Liver (tissue), 3 donors: ENCODE data around the gene RNGTT.

Source experiments
- CTCF ChIP-seq: fragments of 150-350 bp; IDR thresholded peaks from 2 replicates; pipeline ENCODE4 v1.5.1; 2017; ENCODE audit warnings: improper control_type of control experiment, low read depth, low read length; ENCODE audit not compliant: missing input control
- EGR1 ChIP-seq, 2 donors: IDR thresholded peaks; 2 replicates each; pipeline ENCODE4 v1.6.1; 2016 to 2018; ENCODE audit warnings: antibody characterized with exemption in 2 of 2, low read depth in 2 of 2
- FOXA1 ChIP-seq: IDR thresholded peaks from 2 replicates; pipeline ENCODE4 v1.6.1; 2016; ENCODE audit warnings: antibody characterized with exemption
- HNF4A ChIP-seq, 2 donors: conservative IDR thresholded peaks; 2 replicates each; pipeline ENCODE4 v1.6.1; 2016; ENCODE audit warnings: antibody characterized with exemption in 2 of 2, mild to moderate bottlenecking in 2 of 2
- JUND ChIP-seq, 2 donors: IDR thresholded peaks; 2 replicates each; pipeline ENCODE4 v1.6.1; 2016; ENCODE audit warnings: antibody characterized with exemption in 2 of 2
- MAX ChIP-seq: IDR thresholded peaks from 2 replicates; pipeline ENCODE4 v1.6.1; 2016; ENCODE audit warnings: antibody characterized with exemption
- SP1 ChIP-seq: IDR thresholded peaks from 2 replicates; pipeline ENCODE4 v1.6.1; 2018; ENCODE audit warnings: antibody characterized with exemption, mild to moderate bottlenecking
- YY1 ChIP-seq: IDR thresholded peaks from 2 replicates; pipeline ENCODE4 v1.6.1; 2016; ENCODE audit warnings: antibody characterized with exemption, mild to moderate bottlenecking
- ZBTB33 ChIP-seq: IDR thresholded peaks from 2 replicates; pipeline ENCODE4 v1.6.1; 2016; ENCODE audit warnings: antibody characterized with exemption
- TF ChIP-seq, protein P1 (sequence below): IDR thresholded peaks from 2 replicates; pipeline ENCODE4 v1.6.1; 2016; ENCODE audit warnings: antibody characterized with exemption
- donor health status: healthy.
- donor health status: healthy.

GRCh38 chr6:88890860-88891845, 72.3 kb downstream of the RNGTT start:
- TF ChIP-seq, protein P1, sequence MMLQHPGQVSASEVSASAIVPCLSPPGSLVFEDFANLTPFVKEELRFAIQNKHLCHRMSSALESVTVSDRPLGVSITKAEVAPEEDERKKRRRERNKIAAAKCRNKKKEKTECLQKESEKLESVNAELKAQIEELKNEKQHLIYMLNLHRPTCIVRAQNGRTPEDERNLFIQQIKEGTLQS = no peak
- TF ChIP-seq CTCF = no peak
- no peak for TF ChIP-seq SP1
- TF ChIP-seq EGR1 (IDR thresholded peaks at IDR 0.05; ENCODE audit: low read depth in 2 of 2) = no peak
- no peak for TF ChIP-seq YY1
- no peak for TF ChIP-seq JUND (IDR thresholded peaks at IDR 0.05)
- TF ChIP-seq FOXA1 = no peak
- no peak for TF ChIP-seq MAX
- TF ChIP-seq HNF4A (conservative IDR thresholded peaks at IDR 0.05) = no peak
- TF ChIP-seq ZBTB33 = no peak
